Central memory CD8-positive, alpha-beta T cell (primary cell): ENCODE measurements around the gene S100B.

Experiments
- ATAC-seq: fragments of 150-1000 bp; cut with Tn5 transposase; replicated peaks from 2 replicates; pipeline ENCODE4 v1.10.0; 2022; ENCODE audit warnings: mild to moderate bottlenecking, moderate FRiP score, moderate number of reproducible peaks; ENCODE audit not compliant: poor library complexity, severe bottlenecking; ENCODE audit errors: extremely low read depth
- DNase-seq, 2 donors: peaks; one replicate each; pipeline ENCODE4 v3.0.0; 2021; ENCODE audit warnings: low spot score in 2 of 2
- H3K27ac Mint-ChIP-seq: one replicate; pipeline ENCODE4 v1.8.0; 2022; ENCODE audit warnings: low read depth, mild to moderate bottlenecking, moderate library complexity, mixed read lengths
- H3K27me3 Mint-ChIP-seq: one replicate; pipeline ENCODE4 v1.8.0; 2022; ENCODE audit warnings: mixed read lengths
- H3K36me3 Mint-ChIP-seq: one replicate; pipeline ENCODE4 v1.8.0; 2022; ENCODE audit warnings: mild to moderate bottlenecking, moderate library complexity, mixed read lengths; ENCODE audit not compliant: insufficient read depth
- H3K4me1 Mint-ChIP-seq: one replicate; pipeline ENCODE4 v1.8.0; 2022; ENCODE audit warnings: mixed read lengths
- H3K4me3 Mint-ChIP-seq: one replicate; pipeline ENCODE4 v1.8.0; 2022; ENCODE audit warnings: mild to moderate bottlenecking, moderate library complexity, mixed read lengths
- H3K9me3 Mint-ChIP-seq: one replicate; pipeline ENCODE4 v1.8.0; 2022; ENCODE audit warnings: mixed read lengths

Gene S100B

GRCh38 chr21:46560568-46561444 is 44.1 kb downstream of the S100B start:
- Mint-ChIP-seq H3K9me3 (no peaks in the 10 kb centered on the region), H3K4me1 (peaks cover 20% of the 10 kb centered on the region), H3K36me3 (peaks cover 21% of the 10 kb centered on the region), H3K27ac (peak overlapping the region; percentile 95), H3K4me3 (no peak overlapping the region), H3K27me3 (no peaks in the 10 kb centered on the region)
- no peak for ATAC-seq
- no peak for DNase-seq

- peak overlapping the region; percentile 95 for H3K27ac Mint-ChIP-seq
- ATAC-seq (peak; percentile 82), DNase-seq (peak; percentile 52 to 60)
- no peaks in the 10 kb centered on the region for H3K27me3 Mint-ChIP-seq
- H3K4me3 Mint-ChIP-seq: peak overlapping the region; percentile 70
- H3K36me3 Mint-ChIP-seq: peaks cover 16% of the 10 kb centered on the region
- no peaks in the 10 kb centered on the region for H3K9me3 Mint-ChIP-seq
- H3K4me1 Mint-ChIP-seq: peaks cover 20% of the 10 kb centered on the region
Observed at GRCh38 chr21:46559291-46559983, 45.4 kb downstream of the S100B start.

GRCh38 chr21:46557919-46558392 is 46.9 kb downstream of the S100B start:
- Mint-ChIP-seq H3K27me3 (no peaks in the 10 kb centered on the region), H3K4me3 (no peak overlapping the region), H3K9me3 (no peaks in the 10 kb centered on the region), H3K4me1 (peaks cover 20% of the 10 kb centered on the region), H3K36me3 (peaks cover 13% of the 10 kb centered on the region), H3K27ac (peak overlapping the region; percentile 95)
- ATAC-seq (no peak), DNase-seq (no peak)

GRCh38 chr21:46557469-46557868 is 47.4 kb downstream of the S100B start:
- no peak overlapping the region for H3K27ac Mint-ChIP-seq
- no peak for ATAC-seq

GRCh38 chr21:46556802-46557201 is 48.1 kb downstream of the S100B start:
- H3K27ac Mint-ChIP-seq: no peak overlapping the region
- H3K9me3 Mint-ChIP-seq: no peaks in the 10 kb centered on the region
- H3K36me3 Mint-ChIP-seq: peaks cover 13% of the 10 kb centered on the region
- no peak overlapping the region for H3K4me3 Mint-ChIP-seq
- peaks cover 25% of the 10 kb centered on the region for H3K4me1 Mint-ChIP-seq
- H3K27me3 Mint-ChIP-seq: no peaks in the 10 kb centered on the region
- ATAC-seq (no peak), DNase-seq (no peak)

More at GRCh38 chr21:46557469-46557868, 47.4 kb downstream of the S100B start:
- Mint-ChIP-seq H3K9me3 (no peaks in the 10 kb centered on the region), H3K4me3 (no peak overlapping the region), H3K36me3 (peaks cover 14% of the 10 kb centered on the region), H3K27me3 (no peaks in the 10 kb centered on the region), H3K4me1 (peaks cover 25% of the 10 kb centered on the region)
- DNase-seq: no peak

- H3K4me3 Mint-ChIP-seq: no peak overlapping the region
- ATAC-seq (no peak), DNase-seq (no peak)
- H3K36me3 Mint-ChIP-seq: peaks cover 16% of the 10 kb centered on the region
- H3K27me3 Mint-ChIP-seq: no peaks in the 10 kb centered on the region
- peaks cover 25% of the 10 kb centered on the region for H3K4me1 Mint-ChIP-seq
- no peak overlapping the region for H3K27ac Mint-ChIP-seq
- H3K9me3 Mint-ChIP-seq: no peaks in the 10 kb centered on the region
Observed at GRCh38 chr21:46555678-46556077, 49.2 kb downstream of the S100B start.

- Mint-ChIP-seq H3K36me3 (peaks cover 15% of the 10 kb centered on the region), H3K27me3 (no peaks in the 10 kb centered on the region), H3K9me3 (no peaks in the 10 kb centered on the region), H3K4me3 (no peak overlapping the region), H3K27ac (no peak overlapping the region), H3K4me1 (peaks cover 25% of the 10 kb centered on the region)
- ATAC-seq (no peak), DNase-seq (no peak)
Observed at GRCh38 chr21:46555225-46555617, 49.7 kb downstream of the S100B start.

- no peak for DNase-seq
- peaks cover 17% of the 10 kb centered on the region for H3K36me3 Mint-ChIP-seq
- H3K4me3 Mint-ChIP-seq: no peak overlapping the region
- ATAC-seq: no peak
- no peaks in the 10 kb centered on the region for H3K9me3 Mint-ChIP-seq
- H3K27me3 Mint-ChIP-seq: no peaks in the 10 kb centered on the region
- peaks cover 24% of the 10 kb centered on the region for H3K4me1 Mint-ChIP-seq
- no peak overlapping the region for H3K27ac Mint-ChIP-seq
Observed at GRCh38 chr21:46554431-46555224, 50.3 kb downstream of the S100B start.

- no peak for ATAC-seq
- no peak for DNase-seq
- H3K27ac Mint-ChIP-seq: no peak overlapping the region
- H3K36me3 Mint-ChIP-seq: peaks cover 13% of the 10 kb centered on the region
- no peak overlapping the region for H3K4me3 Mint-ChIP-seq
- H3K4me1 Mint-ChIP-seq: peaks cover 19% of the 10 kb centered on the region
- no peaks in the 10 kb centered on the region for H3K9me3 Mint-ChIP-seq
- H3K27me3 Mint-ChIP-seq: no peaks in the 10 kb centered on the region
Observed at GRCh38 chr21:46553993-46554392, 50.9 kb downstream of the S100B start.

- Mint-ChIP-seq H3K4me1 (peaks cover 28% of the 10 kb centered on the region), H3K9me3 (no peaks in the 10 kb centered on the region), H3K27ac (peak overlapping the region; percentile 99), H3K27me3 (no peaks in the 10 kb centered on the region), H3K4me3 (peak overlapping the region; percentile 50), H3K36me3 (peaks cover 15% of the 10 kb centered on the region)
- DNase-seq: no peak
- ATAC-seq: no peak
Observed at GRCh38 chr21:46552865-46553379, 52.0 kb downstream of the S100B start.

GRCh38 chr21:46552274-46552673 is 52.6 kb downstream of the S100B start:
- H3K4me1 Mint-ChIP-seq: peaks cover 28% of the 10 kb centered on the region

GRCh38 chr21:46551636-46552241 is 53.1 kb downstream of the S100B start:
- DNase-seq: no peak
- peaks cover 23% of the 10 kb centered on the region for H3K36me3 Mint-ChIP-seq
- H3K27ac Mint-ChIP-seq: peak overlapping the region; percentile 99
- no peaks in the 10 kb centered on the region for H3K27me3 Mint-ChIP-seq
- peaks cover 28% of the 10 kb centered on the region for H3K4me1 Mint-ChIP-seq
- no peaks in the 10 kb centered on the region for H3K9me3 Mint-ChIP-seq
- ATAC-seq: no peak
- H3K4me3 Mint-ChIP-seq: peak overlapping the region; percentile 59

More at GRCh38 chr21:46552274-46552673, 52.6 kb downstream of the S100B start:
- H3K36me3 Mint-ChIP-seq: peaks cover 19% of the 10 kb centered on the region
- no peaks in the 10 kb centered on the region for H3K9me3 Mint-ChIP-seq
- no peaks in the 10 kb centered on the region for H3K27me3 Mint-ChIP-seq
- ATAC-seq (peak; percentile 27), DNase-seq (no peak)
- peak overlapping the region; percentile 99 for H3K27ac Mint-ChIP-seq
- peak overlapping the region; percentile 50 for H3K4me3 Mint-ChIP-seq
